SJSA1 (cell line): Measurements from ENCODE around the gene FANCM. TPM values are rescaled to one million over a fixed set of nuclear protein-coding genes. Genes with fewer than 3 reads are reported as not detected.
A peak's percentile ranks its signal among the peaks of the same experiment; 100 is the strongest.
"Not testable (repeated sequence)": the region's sequence is repeated elsewhere in the genome, so short reads cannot be mapped to it uniquely, and the experiment has no call there.

Source experiments
- DNase-seq, 2 experiments: peaks; one replicate each; pipeline ENCODE4 v3.0.0-alpha.2; 2015 to 2020; ENCODE audit warnings: low spot score in 2 of 2, low read depth in 1 of 2
- H3K27ac ChIP-seq: fragments of 250-450 bp; sonication (Bioruptor Pico); 2 replicates; pipeline ENCODE4 v1.5.1; 2020; ENCODE audit warnings: mild to moderate bottlenecking, moderate library complexity
- H3K27me3 ChIP-seq: fragments of 250-450 bp; sonication (Bioruptor Pico); replicated peaks from 2 replicates; pipeline ENCODE4 v1.5.1; 2020; ENCODE audit warnings: mild to moderate bottlenecking, moderate library complexity
- H3K36me3 ChIP-seq: fragments of 250-450 bp; sonication (Bioruptor Pico); 2 replicates; pipeline ENCODE4 v1.5.1; 2020; ENCODE audit warnings: mild to moderate bottlenecking
- H3K4me1 ChIP-seq: fragments of 250-450 bp; sonication (Bioruptor Pico); replicated peaks from 2 replicates; pipeline ENCODE4 v1.6.1; 2021; ENCODE audit warnings: mild to moderate bottlenecking
- H3K4me3 ChIP-seq: fragments of 250-450 bp; sonication (Bioruptor Pico); 2 replicates; pipeline ENCODE4 v1.5.1; 2020; ENCODE audit warnings: mild to moderate bottlenecking
- H3K9me3 ChIP-seq: fragments of 250-450 bp; sonication (Bioruptor Pico); replicated peaks from 2 replicates; pipeline ENCODE4 v1.5.1; 2020; ENCODE audit warnings: mild to moderate bottlenecking
- total RNA-seq: library from RNA; depleted of rRNA; stranded (reverse); fragments of >200 nt; shearing (Covaris generic); gene quantifications from 2 replicates; pipeline ENCODE4 v1.2.3, GENCODE V29; 2014

The FANCM gene
- total RNA-seq, 1 experiment from 2014 or later = 11.3 TPM

GRCh38 chr14:45128963-45129629 is 6.6 kb upstream of the FANCM start:
- Histone ChIP-seq H3K4me1 (no peaks in the 10 kb centered on the region), H3K4me3 (no peak overlapping the region)
- no peak for DNase-seq

GRCh38 chr14:45133683-45134050 is 2.1 kb upstream of the FANCM start:
- DNase-seq = no peak
- peak overlapping the region; percentile 69 for H3K4me3 ChIP-seq
- H3K4me1 ChIP-seq = peaks cover 8% of the 10 kb centered on the region
- H3K36me3 ChIP-seq = peaks cover 9% of the 10 kb centered on the region
- H3K9me3 ChIP-seq = no peaks in the 10 kb centered on the region
- H3K27ac ChIP-seq = peak overlapping the region; percentile 66; the same call in 1 of the 2 replicates
- no peaks in the 10 kb centered on the region for H3K27me3 ChIP-seq

More at GRCh38 chr14:45128963-45129629, 6.6 kb upstream of the FANCM start:
- Histone ChIP-seq H3K27ac (no peak overlapping the region), H3K27me3 (no peaks in the 10 kb centered on the region), H3K9me3 (no peaks in the 10 kb centered on the region), H3K36me3 (peaks cover 28% of the 10 kb centered on the region)

- Histone ChIP-seq H3K36me3 (peaks cover 2% of the 10 kb centered on the region), H3K4me1 (peaks cover 8% of the 10 kb centered on the region), H3K27ac (peak within 1 kb of the TSS; percentile 66), H3K9me3 (no peaks in the 10 kb centered on the region), H3K4me3 (peak within 1 kb of the TSS; percentile 69), H3K27me3 (no peaks in the 10 kb centered on the region)
- peak; percentile 97 to 98 for DNase-seq
Observed at GRCh38 chr14:45134051-45134958, 1.4 kb upstream of the FANCM start, which contains the start of gene FKBP3. Gene FKBP3 (minus strand): TSS chr14:45134481. CDS start chr14:45134456, 25 bp downstream.

GRCh38 chr14:45135156-45135555 is 574 bp upstream of the FANCM start:
- H3K9me3 ChIP-seq = no peaks in the 10 kb centered on the region
- H3K4me3 ChIP-seq = peak overlapping the region; percentile 69
- H3K4me1 ChIP-seq = peaks cover 8% of the 10 kb centered on the region
- no peaks in the 10 kb centered on the region; the same call in 1 of the 2 replicates for H3K36me3 ChIP-seq
- H3K27ac ChIP-seq = peak overlapping the region; percentile 10; the same call in 1 of the 2 replicates
- no peak for DNase-seq
- no peaks in the 10 kb centered on the region for H3K27me3 ChIP-seq

- Histone ChIP-seq H3K36me3 (no peaks in the 10 kb centered on the region), H3K9me3 (no peaks in the 10 kb centered on the region), H3K4me3 (peak overlapping the region; percentile 69), H3K27me3 (no peaks in the 10 kb centered on the region), H3K27ac (no peak overlapping the region), H3K4me1 (peaks cover 8% of the 10 kb centered on the region)
- no peak for DNase-seq
Observed at GRCh38 chr14:45136399-45136798, 669 bp downstream of the FANCM start.

GRCh38 chr14:45140661-45141187 is 5.0 kb downstream of the FANCM start:
- no peaks in the 10 kb centered on the region for H3K9me3 ChIP-seq
- no peak for DNase-seq
- peaks cover 9% of the 10 kb centered on the region for H3K36me3 ChIP-seq
- H3K27me3 ChIP-seq = no peaks in the 10 kb centered on the region
- H3K27ac ChIP-seq = no peak overlapping the region
- no peak overlapping the region for H3K4me3 ChIP-seq
- peaks cover 8% of the 10 kb centered on the region for H3K4me1 ChIP-seq

- H3K27ac ChIP-seq, H3K4me1 ChIP-seq: not testable (repeated sequence)
Observed at GRCh38 chr14:45142083-45142482, 6.4 kb downstream of the FANCM start.

GRCh38 chr14:45144658-45145057 is 8.9 kb downstream of the FANCM start:
- no peaks in the 10 kb centered on the region for H3K27me3 ChIP-seq
- H3K4me1 ChIP-seq = no peaks in the 10 kb centered on the region
- peaks cover 9% of the 10 kb centered on the region for H3K36me3 ChIP-seq
- DNase-seq = no peak
- H3K9me3 ChIP-seq = no peaks in the 10 kb centered on the region
- no peak overlapping the region for H3K4me3 ChIP-seq
- no peak overlapping the region for H3K27ac ChIP-seq

More at GRCh38 chr14:45142083-45142482, 6.4 kb downstream of the FANCM start:
- H3K4me3 ChIP-seq, H3K36me3 ChIP-seq, H3K9me3 ChIP-seq, H3K27me3 ChIP-seq, DNase-seq: not testable (repeated sequence)

- Histone ChIP-seq H3K27me3 (no peaks in the 10 kb centered on the region), H3K27ac (no peak overlapping the region), H3K9me3 (no peaks in the 10 kb centered on the region), H3K36me3 (peaks cover 9% of the 10 kb centered on the region), H3K4me1 (no peaks in the 10 kb centered on the region), H3K4me3 (no peak overlapping the region)
- DNase-seq = no peak
Observed at GRCh38 chr14:45145214-45145613, 9.5 kb downstream of the FANCM start.

GRCh38 chr14:45149602-45150001 is 13.9 kb downstream of the FANCM start:
- Histone ChIP-seq H3K4me1 (no peaks in the 10 kb centered on the region), H3K27me3 (no peaks in the 10 kb centered on the region), H3K36me3 (peaks cover 3% of the 10 kb centered on the region), H3K9me3 (no peaks in the 10 kb centered on the region), H3K4me3 (no peak overlapping the region), H3K27ac (no peak overlapping the region)
- no peak for DNase-seq

- H3K27ac ChIP-seq = no peak overlapping the region
- H3K9me3 ChIP-seq = no peaks in the 10 kb centered on the region
- no peaks in the 10 kb centered on the region for H3K4me1 ChIP-seq
- H3K36me3 ChIP-seq = no peaks in the 10 kb centered on the region; the same call in 1 of the 2 replicates
- no peak for DNase-seq
- H3K4me3 ChIP-seq = no peak overlapping the region
- no peaks in the 10 kb centered on the region for H3K27me3 ChIP-seq
Observed at GRCh38 chr14:45150386-45150890, 14.7 kb downstream of the FANCM start.

GRCh38 chr14:45156067-45156466 is 20.3 kb downstream of the FANCM start:
- no peaks in the 10 kb centered on the region for H3K27me3 ChIP-seq
- no peak overlapping the region for H3K27ac ChIP-seq
- H3K4me1 ChIP-seq = no peaks in the 10 kb centered on the region
- H3K36me3 ChIP-seq = peaks cover 4% of the 10 kb centered on the region; the same call in 1 of the 2 replicates
- H3K4me3 ChIP-seq = no peak overlapping the region
- H3K9me3 ChIP-seq = no peaks in the 10 kb centered on the region
- no peak for DNase-seq

- Histone ChIP-seq H3K9me3 (no peaks in the 10 kb centered on the region), H3K27ac (no peak overlapping the region), H3K27me3 (no peaks in the 10 kb centered on the region), H3K4me3 (no peak overlapping the region), H3K4me1 (no peaks in the 10 kb centered on the region), H3K36me3 (peaks cover 10% of the 10 kb centered on the region)
- DNase-seq = no peak
Observed at GRCh38 chr14:45169906-45170305, 34.2 kb downstream of the FANCM start.
